CD4-positive, alpha-beta T cell treated with Interleukin-17A for 4 hours (primary cell): ENCODE results near the gene SAMD4A.

Experiments
- DNase-seq: peaks from one replicate; pipeline ENCODE4 v3.0.0-alpha.2; 2020; ENCODE audit warnings: mixed read lengths

SAMD4A gene

DNA sequence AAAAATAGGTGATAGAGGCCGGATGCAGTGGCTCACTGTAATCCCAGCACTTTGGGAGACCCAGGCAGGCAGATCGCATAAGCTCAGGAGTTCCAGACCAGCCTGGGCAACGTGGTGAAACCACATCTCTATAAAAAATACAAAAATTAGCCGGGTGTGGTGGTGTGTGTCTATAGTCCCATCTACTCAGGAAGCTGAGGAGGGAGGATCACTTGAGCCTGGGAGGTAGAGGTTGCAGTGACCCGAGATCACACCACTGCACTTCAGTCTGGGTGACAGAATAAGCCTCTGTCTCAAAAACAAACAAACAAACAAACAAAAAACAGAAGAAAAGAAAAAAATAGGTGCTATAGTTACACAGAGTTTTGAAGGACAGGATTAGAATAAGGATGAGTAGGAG is 142.1 kb downstream of the SAMD4A start:
- no peak for DNase-seq

DNA sequence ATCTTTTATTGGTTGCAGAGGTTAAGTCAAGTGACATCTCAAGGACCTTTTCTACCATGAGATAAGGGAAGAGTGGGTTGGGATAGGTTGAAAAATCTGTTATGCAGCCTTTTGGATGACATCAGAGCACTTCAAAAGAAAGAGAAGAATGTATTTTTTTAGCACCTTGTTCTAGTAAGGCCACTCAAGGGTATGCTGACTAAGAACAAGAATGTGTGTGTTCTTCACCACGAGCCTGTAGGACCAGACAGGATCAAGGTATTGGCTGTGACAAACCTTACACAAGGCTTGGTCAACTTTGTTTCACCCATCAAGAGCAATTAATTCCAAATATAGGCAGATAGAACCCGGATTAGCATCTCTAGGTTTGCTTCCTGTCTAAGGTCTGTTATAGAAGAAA is 142.5 kb downstream of the SAMD4A start:
- no peak for DNase-seq

- DNase-seq: no peak
Observed at GRCh38 chr14:54709867-54710266, 142.9 kb downstream of the SAMD4A start.

DNA sequence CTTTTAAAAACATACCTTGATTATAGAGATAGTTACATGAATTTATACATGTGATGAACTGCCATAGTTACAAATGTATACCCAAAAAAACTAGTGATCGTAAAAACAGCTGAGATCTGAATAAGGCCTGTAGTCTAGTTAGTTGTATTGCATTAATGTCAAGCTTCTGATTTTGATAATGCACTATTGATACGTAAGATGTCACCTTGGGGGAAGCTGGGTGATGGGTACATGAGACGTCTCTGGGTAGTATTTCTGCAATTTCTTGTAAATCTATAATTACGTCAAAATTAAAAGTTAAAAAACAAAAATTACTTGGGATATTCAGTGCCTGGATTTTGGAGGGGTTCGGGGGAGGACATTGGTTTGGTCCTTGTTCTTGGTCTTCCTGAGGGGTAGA is 144.4 kb downstream of the SAMD4A start:
- no peak for DNase-seq

GRCh38 chr14:54711812-54712464 is 145.0 kb downstream of the SAMD4A start:
- no peak for DNase-seq

- no peak for DNase-seq
Observed at GRCh38 chr14:54712465-54713200, 145.7 kb downstream of the SAMD4A start.

GRCh38 chr14:54713379-54713778 is 146.5 kb downstream of the SAMD4A start:
- DNase-seq: no peak

GRCh38 chr14:54715239-54715638 is 148.3 kb downstream of the SAMD4A start:
- DNase-seq: no peak

DNA sequence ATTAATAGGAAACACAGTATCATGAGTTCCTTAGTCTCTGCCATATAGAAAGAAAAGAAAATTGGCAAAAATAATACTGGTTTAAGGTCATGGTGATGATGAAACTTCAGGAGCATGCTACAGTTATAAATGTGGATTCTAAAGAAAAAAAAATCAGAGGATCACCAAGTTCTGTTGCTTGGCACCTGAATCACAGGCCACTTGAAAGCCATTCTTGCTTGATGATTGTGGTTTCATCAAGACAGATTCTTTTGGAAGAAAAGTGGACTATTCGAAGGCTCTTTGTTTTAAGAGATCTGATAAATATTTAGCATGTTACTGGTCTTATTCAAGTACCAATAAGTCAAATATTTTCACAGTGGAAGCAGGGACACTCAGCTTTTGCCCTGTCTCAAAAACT is 148.9 kb downstream of the SAMD4A start:
- DNase-seq: no peak

DNA sequence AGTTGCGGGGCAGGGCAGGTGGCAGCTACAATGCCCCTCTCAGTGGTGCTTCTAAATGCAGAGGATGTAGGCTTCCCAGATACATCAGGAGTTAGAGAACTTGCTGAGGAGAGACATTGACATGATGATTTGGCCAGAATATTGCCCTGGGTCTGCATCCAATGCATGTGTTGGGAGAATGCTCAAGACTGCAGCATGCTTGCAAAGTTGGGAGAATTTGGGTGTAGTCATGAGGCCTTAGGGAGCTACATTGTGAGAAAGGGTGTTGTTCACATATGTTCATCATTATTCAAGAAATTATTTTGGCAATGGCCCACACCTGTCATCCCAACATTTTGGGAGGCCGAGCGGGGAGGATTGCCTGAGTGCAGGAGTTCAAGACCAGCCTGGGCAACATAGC is 149.9 kb downstream of the SAMD4A start:
- no peak for DNase-seq

- no peak for DNase-seq
Observed at GRCh38 chr14:54718046-54718445, 151.1 kb downstream of the SAMD4A start.

- no peak for DNase-seq
Observed at GRCh38 chr14:54719406-54719805, 152.5 kb downstream of the SAMD4A start.

GRCh38 chr14:54722791-54723432 is 156.0 kb downstream of the SAMD4A start:
- no peak for DNase-seq

DNA sequence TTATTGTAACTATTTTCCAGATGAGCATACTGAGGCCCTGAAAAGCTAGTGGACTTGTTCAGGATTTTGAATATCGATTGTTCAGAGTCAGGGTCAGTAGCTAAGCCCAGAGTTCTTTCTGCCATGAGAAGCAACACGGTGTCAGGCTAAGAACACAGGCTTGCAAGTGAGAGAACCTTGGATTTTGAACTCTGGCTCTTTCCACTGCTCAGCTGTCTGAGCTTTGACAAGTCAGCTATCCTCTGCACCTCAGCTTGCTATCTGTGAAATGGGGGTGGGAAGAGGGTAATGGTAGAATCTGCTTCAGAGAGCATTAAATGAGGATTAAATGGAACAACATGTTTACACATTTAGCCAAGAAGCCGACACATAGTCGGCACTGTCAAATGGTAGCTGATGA is 157.2 kb downstream of the SAMD4A start:
- no peak for DNase-seq

GRCh38 chr14:54724676-54725325 is 157.9 kb downstream of the SAMD4A start:
- no peak for DNase-seq

DNA sequence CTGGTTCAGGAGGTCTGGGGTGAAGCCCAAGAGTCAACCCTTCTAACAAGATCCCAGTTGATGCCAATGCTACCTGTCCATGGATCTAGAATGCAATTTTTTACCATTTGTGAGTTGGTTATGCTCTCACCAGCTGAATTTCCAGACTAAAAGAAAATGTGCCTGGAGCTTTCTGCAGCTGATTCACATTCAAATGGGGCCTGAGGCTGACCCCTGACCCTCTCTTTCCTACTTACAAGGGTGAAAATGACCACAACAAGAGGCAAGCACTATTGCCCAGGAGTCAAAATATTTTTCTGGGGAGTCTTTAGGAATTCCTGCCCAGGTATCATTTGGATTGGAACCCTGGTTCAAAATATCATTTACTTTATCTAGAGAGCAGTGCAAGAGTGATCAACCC is 159.1 kb downstream of the SAMD4A start:
- no peak for DNase-seq

- no peak for DNase-seq
Observed at GRCh38 chr14:54727929-54728328, 161.0 kb downstream of the SAMD4A start.

DNA sequence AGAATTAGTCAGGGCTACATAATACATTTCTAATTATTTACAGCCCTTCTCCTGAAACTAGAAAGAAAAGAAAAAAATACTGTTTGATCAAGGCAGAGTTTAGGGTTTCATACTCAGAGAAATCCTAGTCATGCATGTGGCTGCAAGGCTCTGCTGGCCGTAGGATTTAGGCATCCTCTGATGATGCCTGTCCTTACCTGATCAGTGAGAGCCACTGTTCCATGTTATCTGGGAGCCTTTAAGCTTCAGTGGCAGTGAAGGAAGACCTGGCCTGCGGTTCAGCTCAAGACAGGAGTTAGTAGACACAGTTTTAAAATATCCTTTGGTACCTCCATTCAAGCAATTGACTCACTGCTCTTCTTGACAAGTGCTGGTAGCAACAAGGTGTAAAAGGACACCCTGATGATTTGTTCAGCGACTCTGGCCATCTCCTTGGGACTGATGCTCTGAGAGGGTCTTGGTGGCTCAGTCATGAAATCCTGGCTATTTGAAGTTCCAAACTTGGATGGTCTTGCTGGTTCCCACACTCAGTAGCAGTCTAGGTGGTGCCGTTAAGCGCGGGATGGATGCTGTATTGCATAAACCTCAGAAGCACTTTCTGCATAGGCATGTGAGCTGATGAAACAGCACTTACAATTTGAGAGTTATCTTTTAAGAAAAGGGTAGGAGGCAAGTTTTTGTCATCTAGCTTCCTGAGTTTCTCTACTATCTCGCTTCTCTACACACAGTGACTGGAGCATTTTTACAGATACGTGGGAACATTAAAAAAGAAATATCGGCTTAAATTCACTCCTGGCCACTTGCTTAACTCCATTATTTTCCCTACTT is 162.0 kb downstream of the SAMD4A start:
- no peak for DNase-seq

DNA sequence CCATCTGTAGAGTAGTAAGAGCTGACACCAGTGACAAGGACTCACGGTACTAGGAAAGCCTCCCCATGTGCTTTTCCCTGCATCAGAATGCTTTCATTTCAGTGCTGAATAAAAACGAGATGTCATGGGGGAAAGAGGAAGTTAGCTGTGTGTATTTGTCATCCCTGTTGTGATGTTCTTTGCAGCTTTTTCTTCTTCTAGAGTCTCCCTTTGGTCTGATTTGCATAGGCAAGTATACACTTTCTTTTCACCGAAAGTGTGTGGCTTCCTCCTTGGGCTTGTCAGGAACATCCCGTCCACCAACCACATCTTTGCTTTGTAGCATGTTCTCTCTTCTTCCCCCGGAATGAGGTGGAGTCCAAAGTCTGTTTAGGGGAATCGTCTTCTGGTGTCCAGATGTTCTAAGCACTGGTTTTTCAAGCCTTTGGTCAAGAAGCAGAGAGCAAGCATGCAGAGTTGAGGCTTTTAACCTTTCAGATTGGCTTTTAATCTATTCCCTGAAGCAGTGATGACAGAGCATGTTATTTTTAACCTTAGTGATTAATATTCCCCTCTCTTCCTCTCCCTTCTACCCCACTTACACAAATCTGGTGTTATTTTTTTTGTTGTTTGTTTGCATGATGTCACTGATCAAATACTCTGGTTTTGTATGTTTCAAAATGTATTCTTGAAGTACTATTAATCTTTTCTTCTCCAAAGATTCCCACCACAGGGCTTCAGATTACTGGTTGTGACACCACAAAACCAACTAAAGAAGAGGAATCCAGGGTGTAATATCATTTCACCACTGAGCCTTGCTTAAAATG is 163.4 kb downstream of the SAMD4A start:
- DNase-seq: peak; percentile 9

- no peak for DNase-seq
Observed at GRCh38 chr14:54734966-54735365, 168.0 kb downstream of the SAMD4A start.

- DNase-seq: no peak
Observed at GRCh38 chr14:54735424-54735823, 168.5 kb downstream of the SAMD4A start.
